Liver (tissue), 2 donors: ENCODE measurements around the gene HTR3A.

Experiments used
- REST ChIP-seq: IDR thresholded peaks from 2 replicates; pipeline ENCODE4 v1.6.1; 2016; ENCODE audit warnings: antibody characterized with exemption, mild to moderate bottlenecking
- TF ChIP-seq, protein P1 (sequence below): fragments of 150-350 bp; IDR thresholded peaks from 2 replicates; pipeline ENCODE4 v1.5.1; 2017; ENCODE audit warnings: improper control_type of control experiment, low read depth, low read length; ENCODE audit not compliant: missing input control
- donor health status: healthy.

DNA sequence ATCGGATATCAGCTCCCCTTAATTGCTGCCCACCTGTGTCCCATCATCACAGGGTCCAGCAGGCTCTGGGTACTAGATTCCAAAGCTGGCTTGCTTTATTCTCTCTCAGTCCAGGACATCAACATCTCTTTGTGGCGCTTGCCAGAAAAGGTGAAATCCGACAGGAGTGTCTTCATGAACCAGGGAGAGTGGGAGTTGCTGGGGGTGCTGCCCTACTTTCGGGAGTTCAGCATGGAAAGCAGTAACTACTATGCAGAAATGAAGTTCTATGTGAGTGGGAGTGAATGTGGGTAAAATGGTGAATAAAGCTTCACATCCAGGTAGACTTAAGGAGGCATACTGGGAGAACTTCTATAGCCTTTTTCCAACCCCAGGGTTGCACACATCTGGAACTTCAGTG, 11.0 kb downstream of the HTR3A start:
- TF ChIP-seq, protein P1, sequence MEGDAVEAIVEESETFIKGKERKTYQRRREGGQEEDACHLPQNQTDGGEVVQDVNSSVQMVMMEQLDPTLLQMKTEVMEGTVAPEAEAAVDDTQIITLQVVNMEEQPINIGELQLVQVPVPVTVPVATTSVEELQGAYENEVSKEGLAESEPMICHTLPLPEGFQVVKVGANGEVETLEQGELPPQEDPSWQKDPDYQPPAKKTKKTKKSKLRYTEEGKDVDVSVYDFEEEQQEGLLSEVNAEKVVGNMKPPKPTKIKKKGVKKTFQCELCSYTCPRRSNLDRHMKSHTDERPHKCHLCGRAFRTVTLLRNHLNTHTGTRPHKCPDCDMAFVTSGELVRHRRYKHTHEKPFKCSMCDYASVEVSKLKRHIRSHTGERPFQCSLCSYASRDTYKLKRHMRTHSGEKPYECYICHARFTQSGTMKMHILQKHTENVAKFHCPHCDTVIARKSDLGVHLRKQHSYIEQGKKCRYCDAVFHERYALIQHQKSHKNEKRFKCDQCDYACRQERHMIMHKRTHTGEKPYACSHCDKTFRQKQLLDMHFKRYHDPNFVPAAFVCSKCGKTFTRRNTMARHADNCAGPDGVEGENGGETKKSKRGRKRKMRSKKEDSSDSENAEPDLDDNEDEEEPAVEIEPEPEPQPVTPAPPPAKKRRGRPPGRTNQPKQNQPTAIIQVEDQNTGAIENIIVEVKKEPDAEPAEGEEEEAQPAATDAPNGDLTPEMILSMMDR: no peak
- TF ChIP-seq REST: no peak
